Activated naive CD8-positive, alpha-beta T cell treated with anti-CD3 and anti-CD28 coated beads, Interleukin-2, amount 10 ng/mL, durations not matched to agents 7 days and 5 days (primary cell): Measurements from ENCODE around the gene CEP112. TPM values are rescaled to one million over a fixed set of nuclear protein-coding genes. Genes with fewer than 3 reads are reported as not detected.
"Not testable (repeated sequence)": the region's sequence is repeated elsewhere in the genome, so short reads cannot be mapped to it uniquely, and the experiment has no call there.

Experiments
- ATAC-seq: fragments of 150-1000 bp; cut with Tn5 transposase; one replicate; pipeline ENCODE4 v1.10.0; 2021; ENCODE audit warnings: low read depth, moderate library complexity
- POLR2A ChIA-PET: fragments of 350-600 bp; sonication (Branson Sonifier 250); formaldehyde crosslinking; loops from one replicate; lab custom pipeline; 2021; ENCODE audit warnings: antibody characterized with exemption; lab: Charles Lee
- DNase-seq: peaks from one replicate; pipeline ENCODE4 v3.0.0; 2021
- H3K27ac Mint-ChIP-seq: one replicate; pipeline ENCODE4 v1.8.0; 2022; ENCODE audit warnings: mild to moderate bottlenecking, mixed read lengths
- H3K27me3 Mint-ChIP-seq: one replicate; pipeline ENCODE4 v1.8.0; 2022; ENCODE audit warnings: mild to moderate bottlenecking, moderate library complexity, mixed read lengths
- H3K36me3 Mint-ChIP-seq: one replicate; pipeline ENCODE4 v1.8.0; 2021; ENCODE audit warnings: mild to moderate bottlenecking, mixed read lengths
- H3K4me1 Mint-ChIP-seq: one replicate; pipeline ENCODE4 v1.8.0; 2021; ENCODE audit warnings: mixed read lengths
- H3K4me3 Mint-ChIP-seq: one replicate; pipeline ENCODE4 v1.8.0; 2022; ENCODE audit warnings: mild to moderate bottlenecking, moderate library complexity, mixed read lengths
- H3K9me3 Mint-ChIP-seq: one replicate; pipeline ENCODE4 v1.8.0; 2021; ENCODE audit warnings: mixed read lengths
- total RNA-seq, 2 experiments: library from RNA; stranded (reverse); gene quantifications; one replicate each; pipeline ENCODE4 v1.2.3, GENCODE V29; 2021

Gene CEP112
- total RNA-seq, 2 experiments from 2014 or later: 2.1 to 3.8 TPM

- DNase-seq: no peak
- Mint-ChIP-seq H3K4me1 (peaks cover 6% of the 10 kb centered on the region), H3K4me3 (no peak overlapping the region), H3K36me3 (no peaks in the 10 kb centered on the region), H3K27ac (no peak overlapping the region), H3K9me3 (no peaks in the 10 kb centered on the region), H3K27me3 (peaks cover 17% of the 10 kb centered on the region)
- ATAC-seq: no peak
- POLR2A ChIA-PET: no interaction called here
These were observed 497.3 kb downstream of the CEP112 start for GRCh38 chr17:65694601-65695000.

GRCh38 chr17:65690626-65691310 lies 501.2 kb downstream of the CEP112 start:
- POLR2A ChIA-PET: no interaction called here
- no peak for ATAC-seq
- Mint-ChIP-seq H3K4me1 (peaks cover 6% of the 10 kb centered on the region), H3K27ac (peak overlapping the region; percentile 2), H3K27me3 (peaks cover 6% of the 10 kb centered on the region), H3K36me3 (no peaks in the 10 kb centered on the region), H3K9me3 (no peaks in the 10 kb centered on the region), H3K4me3 (no peak overlapping the region)
- DNase-seq: no peak

- DNase-seq (no peak), ATAC-seq (no peak)
- POLR2A ChIA-PET: no interaction called here
- peaks cover 3% of the 10 kb centered on the region for H3K27me3 Mint-ChIP-seq
- no peak overlapping the region for H3K27ac Mint-ChIP-seq
- H3K4me3 Mint-ChIP-seq: no peak overlapping the region
- no peaks in the 10 kb centered on the region for H3K36me3 Mint-ChIP-seq
- H3K9me3 Mint-ChIP-seq: no peaks in the 10 kb centered on the region
- peaks cover 6% of the 10 kb centered on the region for H3K4me1 Mint-ChIP-seq
These were observed 503.6 kb downstream of the CEP112 start for GRCh38 chr17:65688307-65688706.

- no peaks in the 10 kb centered on the region for H3K36me3 Mint-ChIP-seq
- no peak overlapping the region for H3K4me3 Mint-ChIP-seq
- DNase-seq (no peak), ATAC-seq (no peak)
- POLR2A ChIA-PET: interaction anchor here (0.7 kb wide), 1 partner anchor 9 kb away, joined by 3 read pairs; no protein-coding TSS in a partner anchor
- no peaks in the 10 kb centered on the region for H3K9me3 Mint-ChIP-seq
- no peak overlapping the region for H3K27ac Mint-ChIP-seq
- H3K27me3 Mint-ChIP-seq: no peaks in the 10 kb centered on the region
- H3K4me1 Mint-ChIP-seq: no peaks in the 10 kb centered on the region
These were observed 506.8 kb downstream of the CEP112 start for GRCh38 chr17:65685110-65685509.

- no peaks in the 10 kb centered on the region for H3K27me3 Mint-ChIP-seq
- H3K36me3 Mint-ChIP-seq: no peaks in the 10 kb centered on the region
- DNase-seq (no peak), ATAC-seq (no peak)
- no peaks in the 10 kb centered on the region for H3K4me1 Mint-ChIP-seq
- H3K4me3 Mint-ChIP-seq: no peak overlapping the region
- POLR2A ChIA-PET: no interaction called here
- peaks cover 1% of the 10 kb centered on the region for H3K9me3 Mint-ChIP-seq
- no peak overlapping the region for H3K27ac Mint-ChIP-seq
These were observed 507.3 kb downstream of the CEP112 start for GRCh38 chr17:65684631-65685030.

- Mint-ChIP-seq H3K9me3 (peaks cover 1% of the 10 kb centered on the region), H3K4me3 (no peak overlapping the region), H3K27me3 (no peaks in the 10 kb centered on the region), H3K36me3 (no peaks in the 10 kb centered on the region), H3K27ac (no peak overlapping the region), H3K4me1 (no peaks in the 10 kb centered on the region)
- DNase-seq (no peak), ATAC-seq (no peak)
- POLR2A ChIA-PET: no interaction called here
These were observed 508.5 kb downstream of the CEP112 start for GRCh38 chr17:65683428-65683827.

- H3K4me1 Mint-ChIP-seq, H3K36me3 Mint-ChIP-seq, POLR2A ChIA-PET, DNase-seq, ATAC-seq, H3K4me3 Mint-ChIP-seq, H3K27ac Mint-ChIP-seq, H3K27me3 Mint-ChIP-seq, H3K9me3 Mint-ChIP-seq: not testable (repeated sequence)
These were observed 510.2 kb downstream of the CEP112 start for GRCh38 chr17:65681763-65682162.

GRCh38 chr17:65679165-65679845 lies 512.6 kb downstream of the CEP112 start:
- no peaks in the 10 kb centered on the region for H3K36me3 Mint-ChIP-seq
- POLR2A ChIA-PET: no interaction called here
- no peaks in the 10 kb centered on the region for H3K27me3 Mint-ChIP-seq
- ATAC-seq (no peak), DNase-seq (no peak)
- H3K27ac Mint-ChIP-seq: no peak overlapping the region
- no peaks in the 10 kb centered on the region for H3K4me1 Mint-ChIP-seq
- peaks cover 1% of the 10 kb centered on the region for H3K9me3 Mint-ChIP-seq
- no peak overlapping the region for H3K4me3 Mint-ChIP-seq

- Mint-ChIP-seq H3K36me3 (no peaks in the 10 kb centered on the region), H3K9me3 (peaks cover 1% of the 10 kb centered on the region), H3K27ac (no peak overlapping the region), H3K4me1 (no peaks in the 10 kb centered on the region), H3K4me3 (no peak overlapping the region), H3K27me3 (no peaks in the 10 kb centered on the region)
- ATAC-seq (no peak), DNase-seq (no peak)
- POLR2A ChIA-PET: no interaction called here
These were observed 513.4 kb downstream of the CEP112 start for GRCh38 chr17:65678546-65678945.

GRCh38 chr17:65677932-65678331 lies 514.0 kb downstream of the CEP112 start:
- H3K36me3 Mint-ChIP-seq: no peaks in the 10 kb centered on the region
- ATAC-seq (no peak), DNase-seq (no peak)
- POLR2A ChIA-PET: no interaction called here
- no peak overlapping the region for H3K27ac Mint-ChIP-seq
- H3K4me1 Mint-ChIP-seq: no peaks in the 10 kb centered on the region
- H3K9me3 Mint-ChIP-seq: peaks cover 1% of the 10 kb centered on the region
- no peak overlapping the region for H3K4me3 Mint-ChIP-seq
- H3K27me3 Mint-ChIP-seq: no peaks in the 10 kb centered on the region

- POLR2A ChIA-PET: no interaction called here
- Mint-ChIP-seq H3K4me3 (no peak overlapping the region), H3K27ac (no peak overlapping the region), H3K4me1 (no peaks in the 10 kb centered on the region), H3K9me3 (no peaks in the 10 kb centered on the region), H3K36me3 (no peaks in the 10 kb centered on the region), H3K27me3 (no peaks in the 10 kb centered on the region)
- DNase-seq (no peak), ATAC-seq (no peak)
These were observed 517.5 kb downstream of the CEP112 start for GRCh38 chr17:65674246-65675045.

GRCh38 chr17:65670667-65671371 lies 521.1 kb downstream of the CEP112 start:
- POLR2A ChIA-PET: no interaction called here
- H3K4me1 Mint-ChIP-seq: no peaks in the 10 kb centered on the region
- H3K4me3 Mint-ChIP-seq: no peak overlapping the region

GRCh38 chr17:65668211-65668610 lies 523.7 kb downstream of the CEP112 start:
- Mint-ChIP-seq H3K4me3 (no peak overlapping the region), H3K9me3 (no peaks in the 10 kb centered on the region), H3K4me1 (no peaks in the 10 kb centered on the region), H3K36me3 (no peaks in the 10 kb centered on the region), H3K27ac (no peak overlapping the region), H3K27me3 (no peaks in the 10 kb centered on the region)
- no peak for ATAC-seq
- no peak for DNase-seq
- POLR2A ChIA-PET: no interaction called here

More at GRCh38 chr17:65670667-65671371, 521.1 kb downstream of the CEP112 start:
- H3K27me3 Mint-ChIP-seq: no peaks in the 10 kb centered on the region
- ATAC-seq (no peak), DNase-seq (no peak)
- no peak overlapping the region for H3K27ac Mint-ChIP-seq
- H3K9me3 Mint-ChIP-seq: no peaks in the 10 kb centered on the region
- H3K36me3 Mint-ChIP-seq: no peaks in the 10 kb centered on the region
